HG03135 (cell line): ENCODE data around the gene GON4L.
A peak's percentile ranks its signal among the peaks of the same experiment; 100 is the strongest.
"Not testable (repeated sequence)": the region's sequence is repeated elsewhere in the genome, so short reads cannot be mapped to it uniquely, and the experiment has no call there.

Experiments
- ATAC-seq: cut with Tn5 transposase; IDR thresholded peaks from one replicate; pipeline ENCODE4 v1.9.1; 2021; ENCODE audit warnings: mild to moderate bottlenecking, moderate library complexity; ENCODE audit not compliant: unreplicated experiment

The GON4L gene, protein sequence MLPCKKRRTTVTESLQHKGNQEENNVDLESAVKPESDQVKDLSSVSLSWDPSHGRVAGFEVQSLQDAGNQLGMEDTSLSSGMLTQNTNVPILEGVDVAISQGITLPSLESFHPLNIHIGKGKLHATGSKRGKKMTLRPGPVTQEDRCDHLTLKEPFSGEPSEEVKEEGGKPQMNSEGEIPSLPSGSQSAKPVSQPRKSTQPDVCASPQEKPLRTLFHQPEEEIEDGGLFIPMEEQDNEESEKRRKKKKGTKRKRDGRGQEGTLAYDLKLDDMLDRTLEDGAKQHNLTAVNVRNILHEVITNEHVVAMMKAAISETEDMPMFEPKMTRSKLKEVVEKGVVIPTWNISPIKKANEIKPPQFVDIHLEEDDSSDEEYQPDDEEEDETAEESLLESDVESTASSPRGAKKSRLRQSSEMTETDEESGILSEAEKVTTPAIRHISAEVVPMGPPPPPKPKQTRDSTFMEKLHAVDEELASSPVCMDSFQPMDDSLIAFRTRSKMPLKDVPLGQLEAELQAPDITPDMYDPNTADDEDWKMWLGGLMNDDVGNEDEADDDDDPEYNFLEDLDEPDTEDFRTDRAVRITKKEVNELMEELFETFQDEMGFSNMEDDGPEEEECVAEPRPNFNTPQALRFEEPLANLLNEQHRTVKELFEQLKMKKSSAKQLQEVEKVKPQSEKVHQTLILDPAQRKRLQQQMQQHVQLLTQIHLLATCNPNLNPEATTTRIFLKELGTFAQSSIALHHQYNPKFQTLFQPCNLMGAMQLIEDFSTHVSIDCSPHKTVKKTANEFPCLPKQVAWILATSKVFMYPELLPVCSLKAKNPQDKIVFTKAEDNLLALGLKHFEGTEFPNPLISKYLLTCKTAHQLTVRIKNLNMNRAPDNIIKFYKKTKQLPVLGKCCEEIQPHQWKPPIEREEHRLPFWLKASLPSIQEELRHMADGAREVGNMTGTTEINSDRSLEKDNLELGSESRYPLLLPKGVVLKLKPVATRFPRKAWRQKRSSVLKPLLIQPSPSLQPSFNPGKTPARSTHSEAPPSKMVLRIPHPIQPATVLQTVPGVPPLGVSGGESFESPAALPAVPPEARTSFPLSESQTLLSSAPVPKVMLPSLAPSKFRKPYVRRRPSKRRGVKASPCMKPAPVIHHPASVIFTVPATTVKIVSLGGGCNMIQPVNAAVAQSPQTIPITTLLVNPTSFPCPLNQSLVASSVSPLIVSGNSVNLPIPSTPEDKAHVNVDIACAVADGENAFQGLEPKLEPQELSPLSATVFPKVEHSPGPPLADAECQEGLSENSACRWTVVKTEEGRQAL (N-terminal part only)

GRCh38 chr1:155856975-155857930, at the start of gene GON4L:
Gene GON4L (minus strand): TSS chr1:155857214. CDS start chr1:155853780, 3,434 bp downstream.
- peak; percentile 44 for ATAC-seq

- no peak for ATAC-seq
Observed at GRCh38 chr1:155904261-155904660, 47.2 kb upstream of the GON4L start.

- ATAC-seq = no peak
Observed at GRCh38 chr1:155900161-155900560, 43.1 kb upstream of the GON4L start.

GRCh38 chr1:155899683-155900082, 42.7 kb upstream of the GON4L start:
- ATAC-seq = no peak

GRCh38 chr1:155898888-155899287, 41.9 kb upstream of the GON4L start:
- no peak for ATAC-seq

GRCh38 chr1:155897746-155898145, 40.7 kb upstream of the GON4L start:
- ATAC-seq = no peak

DNA sequence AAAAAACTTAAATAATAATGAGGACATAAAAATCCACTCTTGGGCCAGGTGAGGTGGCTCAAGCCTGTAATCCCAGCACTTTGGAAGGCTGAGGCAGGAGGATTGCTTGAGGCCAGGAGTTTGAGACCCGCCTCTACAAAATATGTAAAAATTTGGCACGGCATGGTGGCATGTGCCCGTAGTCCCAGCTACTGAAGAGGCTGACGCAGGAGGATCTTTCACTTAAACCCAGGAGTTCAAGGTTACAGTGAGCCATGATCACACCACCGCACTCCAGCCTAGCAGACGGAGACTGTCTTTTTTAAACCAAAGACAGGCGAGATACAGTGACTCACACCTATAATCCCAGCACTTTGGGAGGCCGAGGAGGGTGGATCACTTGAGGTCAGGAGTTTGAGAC, 39.5 kb upstream of the GON4L start:
- not testable (repeated sequence) for ATAC-seq

GRCh38 chr1:155895617-155896016, 38.6 kb upstream of the GON4L start:
- ATAC-seq = not testable (repeated sequence)

- no peak for ATAC-seq
Observed at GRCh38 chr1:155893389-155894142, 36.6 kb upstream of the GON4L start.

DNA sequence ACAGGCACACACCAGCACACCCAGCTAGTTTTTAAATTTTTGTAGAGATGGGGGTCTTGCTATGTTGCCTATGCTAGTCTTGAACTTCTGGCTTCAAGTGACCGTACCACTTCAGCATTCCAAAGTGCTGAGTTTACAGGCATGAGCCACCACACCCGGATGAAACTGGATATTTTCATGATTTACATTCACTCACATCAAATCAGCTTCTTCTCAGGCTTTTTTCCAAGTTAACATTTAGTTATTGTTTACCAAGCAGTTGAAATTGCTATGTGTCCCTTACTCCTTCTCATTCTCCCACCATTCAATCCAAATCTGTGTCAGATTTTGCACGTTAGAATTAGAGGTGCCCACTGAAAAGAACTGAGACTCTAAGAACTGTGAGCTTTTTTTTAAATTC, 35.8 kb upstream of the GON4L start:
- ATAC-seq = no peak

DNA sequence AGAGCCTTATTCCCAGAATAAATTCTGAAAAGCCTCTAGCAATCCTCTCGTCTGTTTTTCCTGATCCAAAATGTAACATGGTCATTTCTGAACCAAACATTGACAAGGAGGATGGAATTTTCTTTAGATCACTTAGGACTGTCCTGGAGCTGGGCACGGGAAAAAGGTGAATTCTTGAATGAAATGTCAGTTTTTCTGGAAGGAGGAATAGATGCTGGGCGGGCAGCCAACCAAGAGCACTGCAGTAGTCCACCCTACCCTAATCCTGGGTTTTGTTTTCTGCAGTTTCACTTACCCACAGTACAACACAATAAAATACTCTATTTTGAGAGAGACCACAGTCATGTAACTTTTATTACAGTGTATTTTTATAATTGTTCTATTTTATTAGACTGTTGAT, 33.2 kb upstream of the GON4L start:
- ATAC-seq = no peak

- no peak for ATAC-seq
Observed at GRCh38 chr1:155889566-155889965, 32.6 kb upstream of the GON4L start.

DNA sequence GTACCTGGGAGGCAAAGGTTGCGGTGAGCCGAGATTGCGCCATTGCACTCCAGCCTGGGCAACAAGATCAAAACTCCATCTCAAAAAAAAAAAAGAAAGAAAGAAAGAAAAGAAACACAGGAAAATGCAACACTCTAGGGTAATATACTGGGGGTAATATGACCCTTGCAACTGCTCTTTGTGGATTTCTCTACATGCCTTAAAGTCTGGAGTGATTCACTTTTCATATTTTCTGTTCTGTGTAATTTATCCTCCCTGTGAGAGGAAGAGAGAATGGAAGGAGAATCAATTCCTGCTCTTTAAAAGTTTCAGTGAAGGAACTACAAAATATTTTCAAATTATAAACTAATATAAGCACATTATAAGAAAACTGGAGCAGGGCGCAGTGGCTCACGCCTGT, 31.5 kb upstream of the GON4L start:
- no peak for ATAC-seq

- ATAC-seq = no peak
Observed at GRCh38 chr1:155884982-155885381, 28.0 kb upstream of the GON4L start.

DNA sequence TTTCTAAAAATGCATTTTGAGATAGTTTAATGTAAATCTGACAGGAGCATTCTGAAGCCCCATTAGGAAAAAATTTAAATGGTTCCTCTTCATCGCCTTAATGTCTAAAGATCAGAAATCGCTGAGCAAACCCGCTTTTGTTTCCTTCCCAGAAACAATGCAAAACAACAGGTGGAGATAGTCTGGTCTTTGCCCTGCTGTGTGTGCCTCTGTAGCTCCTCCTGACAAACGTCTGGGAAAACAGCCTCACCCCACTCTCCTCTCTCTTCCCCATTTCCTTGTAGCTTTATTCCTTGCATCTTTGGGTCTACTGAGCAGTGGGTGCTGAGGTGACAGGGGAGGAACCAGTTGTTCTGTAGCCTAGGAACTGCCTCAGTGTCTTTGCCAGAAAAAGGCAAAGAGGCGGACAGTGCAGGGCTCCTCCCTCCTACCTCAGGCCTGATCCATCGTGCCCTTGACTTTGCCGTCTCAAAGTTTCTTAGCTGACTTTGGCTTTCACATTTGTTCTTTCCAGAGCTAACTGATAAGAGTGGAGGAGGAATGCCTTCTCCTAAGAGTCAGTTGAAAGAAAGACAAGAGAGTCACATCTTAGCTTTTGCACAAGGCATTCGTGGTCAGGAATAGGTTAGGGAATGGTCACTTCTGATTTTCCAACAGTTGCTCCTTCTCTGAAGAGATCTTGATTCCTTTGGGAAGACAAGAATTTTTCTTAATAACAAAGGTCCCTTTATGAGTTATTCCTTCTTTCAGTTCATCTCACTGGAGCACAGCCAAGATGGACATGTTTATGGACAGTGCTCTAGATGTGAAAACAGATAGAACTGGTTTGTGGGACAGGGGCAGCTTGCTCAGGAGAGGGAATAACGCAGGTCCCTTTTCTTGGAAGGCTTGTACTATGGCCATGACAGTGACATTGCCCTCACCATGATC, 27.3 kb upstream of the GON4L start:
- no peak for ATAC-seq

GRCh38 chr1:155882766-155883165, 25.8 kb upstream of the GON4L start:
- ATAC-seq = no peak

DNA sequence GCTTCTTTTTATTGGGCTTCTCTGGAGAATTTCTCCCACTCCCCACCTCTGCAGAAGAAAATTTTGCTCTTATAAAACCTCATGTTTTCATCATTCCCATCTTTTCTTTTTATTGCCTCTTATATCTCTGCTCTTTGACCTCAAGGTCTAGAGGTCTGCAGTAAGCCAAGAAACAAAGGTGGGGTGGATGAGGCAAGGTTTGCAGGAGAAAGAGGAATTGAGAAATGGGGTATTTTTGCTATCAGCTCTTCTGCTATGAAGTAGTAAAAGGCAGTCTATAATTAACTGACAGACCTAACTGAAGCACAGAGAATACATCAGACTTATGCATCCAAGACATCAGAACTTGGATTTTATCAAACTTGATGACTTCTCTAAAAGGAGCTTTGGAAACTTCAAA, 25.2 kb upstream of the GON4L start:
- ATAC-seq = no peak

DNA sequence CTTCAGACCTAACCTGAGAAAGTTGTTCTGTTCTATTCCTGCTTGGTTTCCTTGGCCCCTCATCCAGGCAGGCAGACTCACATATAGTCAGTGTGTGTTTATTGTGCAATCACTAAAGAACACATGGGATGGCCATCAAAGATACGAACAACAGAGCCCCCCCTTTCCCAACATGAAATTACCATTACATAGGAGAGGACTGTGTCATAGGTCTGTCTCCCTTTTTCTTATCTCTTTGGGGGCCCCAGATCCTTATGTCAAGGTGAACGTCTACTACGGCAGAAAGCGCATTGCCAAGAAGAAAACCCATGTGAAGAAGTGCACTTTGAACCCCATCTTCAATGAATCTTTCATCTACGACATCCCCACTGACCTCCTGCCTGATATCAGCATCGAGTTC, 23.9 kb upstream of the GON4L start:
- ATAC-seq = no peak
